HepG2 (cell line): ENCODE measurements around the gene PDZD7. TPM values are rescaled to one million over a fixed set of nuclear protein-coding genes. Genes with fewer than 3 reads are reported as not detected.

ENCODE experiments used
- CBX5 ChIP-seq: sonication (generic); formaldehyde crosslinking; IDR thresholded peaks from 2 replicates; pipeline ENCODE4 v1.4.0; 2020; ENCODE audit warnings: missing genetic modification reagents, borderline replicate concordance
- DPF2 ChIP-seq: sonication (generic); formaldehyde crosslinking; IDR thresholded peaks from 2 replicates; pipeline ENCODE4 v1.4.0; 2020; ENCODE audit warnings: mild to moderate bottlenecking, low read depth, missing genetic modification reagents, borderline replicate concordance
- EHMT2 ChIP-seq: fragments of 200-600 bp; sonication (generic); IDR thresholded peaks from 2 replicates; pipeline ENCODE4 v1.7.0; 2017; ENCODE audit warnings: antibody characterized with exemption, low read depth, low read length, borderline replicate concordance
- GATA4 ChIP-seq: sonication (generic); IDR thresholded peaks from 2 replicates; pipeline ENCODE4 v1.6.1; 2016; ENCODE audit warnings: antibody characterized with exemption, low read depth, borderline replicate concordance
- HNRNPH1 ChIP-seq: fragments of 200-400 bp; formaldehyde crosslinking; optimal IDR thresholded peaks from 2 replicates; pipeline ENCODE3; 2017; ENCODE audit warnings: mild to moderate bottlenecking, low read depth, low read length
- JUN ChIP-seq: sonication (generic); formaldehyde crosslinking; IDR thresholded peaks from 2 replicates; pipeline ENCODE4 v1.4.0; 2020; ENCODE audit warnings: mild to moderate bottlenecking, missing genetic modification reagents
- KDM6A ChIP-seq: IDR thresholded peaks from 2 replicates; pipeline ENCODE4 v1.6.1; 2016; ENCODE audit warnings: low read depth
- MED1 ChIP-seq: sonication (generic); formaldehyde crosslinking; IDR thresholded peaks from 2 replicates; pipeline ENCODE4 v1.4.0; 2020; ENCODE audit warnings: missing genetic modification reagents
- MYNN ChIP-seq: sonication (generic); formaldehyde crosslinking; IDR thresholded peaks from 2 replicates; pipeline ENCODE4 v1.4.0; 2020; ENCODE audit warnings: mild to moderate bottlenecking, low read depth, missing genetic modification reagents
- NPAS2 ChIP-seq: sonication (generic); formaldehyde crosslinking; IDR thresholded peaks from 2 replicates; pipeline ENCODE4 v1.8.0; 2022; ENCODE audit warnings: mild to moderate bottlenecking, missing genetic modification reagents, borderline replicate concordance
- POLR2A ChIP-seq, 2 experiments: IDR thresholded peaks; 2 replicates each; pipeline ENCODE4 v1.6.1; 2011; ENCODE audit warnings: low read depth in 2 of 2, low read length in 2 of 2, mild to moderate bottlenecking in 1 of 2, moderate library complexity in 1 of 2; ENCODE audit not compliant: insufficient read depth in 1 of 2
- SMAD9 ChIP-seq: sonication (generic); formaldehyde crosslinking; IDR thresholded peaks from 2 replicates; pipeline ENCODE4 v1.5.1; 2020; ENCODE audit warnings: mild to moderate bottlenecking, missing genetic modification reagents
- SMARCE1 ChIP-seq: fragments of 450-650 bp; IDR thresholded peaks from 2 replicates; pipeline ENCODE4 v1.6.1; 2017; ENCODE audit warnings: borderline replicate concordance
- ZBTB42 ChIP-seq: sonication (generic); formaldehyde crosslinking; IDR thresholded peaks from 2 replicates; pipeline ENCODE4 v1.5.0; 2020; ENCODE audit warnings: mild to moderate bottlenecking, missing genetic modification reagents
- ZMYM4 ChIP-seq: sonication (generic); formaldehyde crosslinking; IDR thresholded peaks from 2 replicates; pipeline ENCODE4 v1.8.1; 2023; ENCODE audit warnings: mild to moderate bottlenecking, missing genetic modification reagents
- ZNF709 ChIP-seq: sonication (generic); formaldehyde crosslinking; IDR thresholded peaks from 2 replicates; pipeline ENCODE4 v1.5.0; 2020; ENCODE audit warnings: mild to moderate bottlenecking, missing genetic modification reagents
- ZNF878 ChIP-seq: sonication (generic); formaldehyde crosslinking; IDR thresholded peaks from 2 replicates; pipeline ENCODE4 v1.8.1; 2023; ENCODE audit warnings: mild to moderate bottlenecking, missing genetic modification reagents, moderate library complexity
- ZSCAN20 ChIP-seq: sonication (generic); formaldehyde crosslinking; IDR thresholded peaks from 2 replicates; pipeline ENCODE4 v1.4.0; 2020; ENCODE audit warnings: missing genetic modification reagents, mild to moderate bottlenecking, borderline replicate concordance
- polyA plus RNA-seq, 8 experiments: library from polyadenylated mRNA; depleted of rRNA in 3 of 8; stranded (reverse) in 7 of 8; unstranded in 1 of 8; fragments of >200 nt; fragmentation: Illumina TruSeq in 4 of 8; extraction: Trizol in 4 of 8; gene quantifications; 2 replicates each; pipeline versions ENCODE4 v1.2.1 to v1.2.3, GENCODE V29; 2011 to 2016; ENCODE audit warnings: low read depth in 4 of 8, missing spikeins in 1 of 8, mixed read lengths in 1 of 8; ENCODE audit not compliant: insufficient read depth in 1 of 8
- total RNA-seq, 5 experiments: library from RNA; depleted of rRNA; stranded (reverse); fragments of >200 nt; fragmentation: Illumina TruSeq; extraction: Trizol; gene quantifications; 2 replicates each; pipeline ENCODE4 v1.2.3, GENCODE V29; 2016; ENCODE audit warnings: low read depth in 1 of 5
- TF ChIP-seq, protein P1 (sequence below): sonication (generic); formaldehyde crosslinking; IDR thresholded peaks from 2 replicates; pipeline ENCODE4 v1.4.0; 2020; ENCODE audit warnings: mild to moderate bottlenecking, missing genetic modification reagents, borderline replicate concordance
- TF ChIP-seq, protein P2 (sequence below): sonication (generic); formaldehyde crosslinking; IDR thresholded peaks from 2 replicates; pipeline ENCODE4 v1.4.0; 2020; ENCODE audit warnings: missing genetic modification reagents
- TF ChIP-seq, protein P3 (sequence below): sonication (generic); formaldehyde crosslinking; IDR thresholded peaks from 2 replicates; pipeline ENCODE4 v1.8.1; 2023; ENCODE audit warnings: missing genetic modification reagents, inconsistent platforms, borderline replicate concordance
- TF ChIP-seq, protein P4 (sequence below): sonication (generic); formaldehyde crosslinking; IDR thresholded peaks from 2 replicates; pipeline ENCODE4 v1.8.1; 2023; ENCODE audit warnings: mild to moderate bottlenecking, missing genetic modification reagents

Gene PDZD7
- total and polyA plus RNA-seq, 2 of the 13 experiments (the other 11 are each of a cell fraction or from before 2014, with no cell fraction given) = 0.58 to 0.73 TPM

DNA sequence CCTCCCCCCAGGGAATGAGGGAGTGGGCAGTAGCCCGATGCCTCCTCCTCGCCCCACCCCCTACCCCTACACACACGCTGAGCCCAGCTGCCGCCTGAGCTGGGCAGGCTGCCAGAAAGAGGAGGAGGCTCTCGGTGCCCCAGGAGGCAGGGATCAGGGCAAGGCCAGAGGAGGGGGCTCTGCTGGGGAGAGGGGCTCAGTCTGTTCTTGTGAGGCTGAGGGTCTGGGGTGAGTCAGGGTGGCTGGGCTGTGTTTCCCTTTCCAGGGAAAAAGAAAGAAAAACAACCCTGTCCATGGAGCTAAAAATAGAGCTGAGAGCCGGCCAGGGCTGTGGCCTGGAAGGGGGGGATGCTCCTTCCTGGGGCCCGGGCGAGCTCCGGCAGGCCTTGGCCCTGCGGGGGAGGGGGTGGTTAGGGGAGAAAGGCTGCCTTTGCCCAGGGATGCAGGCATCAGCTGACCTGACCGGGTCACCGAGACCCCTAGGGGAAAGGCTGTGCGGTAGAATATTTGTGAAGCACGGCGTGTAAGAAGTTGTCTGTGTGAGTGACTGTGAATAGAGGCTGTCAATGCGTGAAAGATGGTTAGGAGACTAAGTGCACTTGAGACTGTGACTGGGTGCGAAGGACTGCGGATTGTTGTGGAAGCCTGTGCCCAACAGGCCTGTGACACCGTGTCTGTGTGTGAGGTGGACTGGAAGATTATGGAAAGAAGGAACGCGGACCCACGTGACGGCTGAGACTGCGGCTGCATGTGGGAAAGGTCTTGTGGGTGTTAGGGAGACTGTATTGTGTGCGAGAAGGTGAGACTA lies 32.5 kb downstream of the PDZD7 start (continued):
- TF ChIP-seq GATA4 (no peak), SMAD9 (CRISPR knock-in tag) (no peak), JUN (CRISPR knock-in tag) (no peak), DPF2 (CRISPR knock-in tag) (no peak), POLR2A (IDR thresholded peaks at IDR 0.05; ENCODE audit: insufficient read depth in 1 of 2, low read depth in 2 of 2, low read length in 2 of 2) (no peak), NPAS2 (CRISPR knock-in tag) (no peak), ZMYM4 (CRISPR knock-in tag) (no peak), ZSCAN20 (0 out of 2 replicates have a peak, but pooled peaks have one; percentile 5), ZNF878 (CRISPR knock-in tag) (0 out of 2 replicates have a peak, but pooled peaks have one; percentile 19), CBX5 (CRISPR knock-in tag) (no peak), ZNF709 (CRISPR knock-in tag) (no peak), MED1 (CRISPR knock-in tag) (no peak), EHMT2 (no peak), KDM6A (0 out of 2 replicates have a peak, but pooled peaks have one; percentile 9), MYNN (no peak), SMARCE1 (no peak), HNRNPH1 (no peak), ZBTB42 (CRISPR knock-in tag) (no peak)
- TF ChIP-seq, protein P1, sequence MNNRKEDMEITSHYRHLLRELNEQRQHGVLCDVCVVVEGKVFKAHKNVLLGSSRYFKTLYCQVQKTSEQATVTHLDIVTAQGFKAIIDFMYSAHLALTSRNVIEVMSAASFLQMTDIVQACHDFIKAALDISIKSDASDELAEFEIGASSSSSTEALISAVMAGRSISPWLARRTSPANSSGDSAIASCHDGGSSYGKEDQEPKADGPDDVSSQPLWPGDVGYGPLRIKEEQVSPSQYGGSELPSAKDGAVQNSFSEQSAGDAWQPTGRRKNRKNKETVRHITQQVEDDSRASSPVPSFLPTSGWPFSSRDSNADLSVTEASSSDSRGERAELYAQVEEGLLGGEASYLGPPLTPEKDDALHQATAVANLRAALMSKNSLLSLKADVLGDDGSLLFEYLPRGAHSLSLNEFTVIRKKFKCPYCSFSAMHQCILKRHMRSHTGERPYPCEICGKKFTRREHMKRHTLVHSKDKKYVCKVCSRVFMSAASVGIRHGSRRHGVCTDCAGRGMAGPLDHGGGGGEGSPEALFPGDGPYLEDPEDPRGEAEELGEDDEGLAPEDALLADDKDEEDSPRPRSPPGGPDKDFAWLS = no peak
- TF ChIP-seq, protein P2, sequence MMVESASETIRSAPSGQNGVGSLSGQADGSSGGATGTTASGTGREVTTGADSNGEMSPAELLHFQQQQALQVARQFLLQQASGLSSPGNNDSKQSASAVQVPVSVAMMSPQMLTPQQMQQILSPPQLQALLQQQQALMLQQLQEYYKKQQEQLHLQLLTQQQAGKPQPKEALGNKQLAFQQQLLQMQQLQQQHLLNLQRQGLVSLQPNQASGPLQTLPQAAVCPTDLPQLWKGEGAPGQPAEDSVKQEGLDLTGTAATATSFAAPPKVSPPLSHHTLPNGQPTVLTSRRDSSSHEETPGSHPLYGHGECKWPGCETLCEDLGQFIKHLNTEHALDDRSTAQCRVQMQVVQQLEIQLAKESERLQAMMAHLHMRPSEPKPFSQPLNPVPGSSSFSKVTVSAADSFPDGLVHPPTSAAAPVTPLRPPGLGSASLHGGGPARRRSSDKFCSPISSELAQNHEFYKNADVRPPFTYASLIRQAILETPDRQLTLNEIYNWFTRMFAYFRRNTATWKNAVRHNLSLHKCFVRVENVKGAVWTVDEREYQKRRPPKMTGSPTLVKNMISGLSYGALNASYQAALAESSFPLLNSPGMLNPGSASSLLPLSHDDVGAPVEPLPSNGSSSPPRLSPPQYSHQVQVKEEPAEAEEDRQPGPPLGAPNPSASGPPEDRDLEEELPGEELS (CRISPR knock-in tag) = peak; percentile 5; the same call in 1 of the 2 replicates
- TF ChIP-seq, protein P3, sequence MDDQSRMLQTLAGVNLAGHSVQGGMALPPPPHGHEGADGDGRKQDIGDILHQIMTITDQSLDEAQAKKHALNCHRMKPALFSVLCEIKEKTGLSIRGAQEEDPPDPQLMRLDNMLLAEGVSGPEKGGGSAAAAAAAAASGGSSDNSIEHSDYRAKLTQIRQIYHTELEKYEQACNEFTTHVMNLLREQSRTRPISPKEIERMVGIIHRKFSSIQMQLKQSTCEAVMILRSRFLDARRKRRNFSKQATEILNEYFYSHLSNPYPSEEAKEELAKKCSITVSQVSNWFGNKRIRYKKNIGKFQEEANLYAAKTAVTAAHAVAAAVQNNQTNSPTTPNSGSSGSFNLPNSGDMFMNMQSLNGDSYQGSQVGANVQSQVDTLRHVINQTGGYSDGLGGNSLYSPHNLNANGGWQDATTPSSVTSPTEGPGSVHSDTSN (CRISPR knock-in tag) = no peak
- TF ChIP-seq, protein P4, sequence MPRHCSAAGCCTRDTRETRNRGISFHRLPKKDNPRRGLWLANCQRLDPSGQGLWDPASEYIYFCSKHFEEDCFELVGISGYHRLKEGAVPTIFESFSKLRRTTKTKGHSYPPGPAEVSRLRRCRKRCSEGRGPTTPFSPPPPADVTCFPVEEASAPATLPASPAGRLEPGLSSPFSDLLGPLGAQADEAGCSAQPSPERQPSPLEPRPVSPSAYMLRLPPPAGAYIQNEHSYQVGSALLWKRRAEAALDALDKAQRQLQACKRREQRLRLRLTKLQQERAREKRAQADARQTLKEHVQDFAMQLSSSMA = peak; percentile 30; the same call in 1 of the 2 replicates
